A673 (cell line): Measurements from ENCODE around the gene INSR.

Experiments
- CTCF ChIP-seq: fragments of 300-800, 200-600 bp; sonication (generic); conservative IDR thresholded peaks from 2 replicates; pipeline ENCODE4 v1.5.1; 2017; ENCODE audit warnings: low read depth, mild to moderate bottlenecking, antibody characterized with exemption, low read length, moderate library complexity, mixed read lengths
- EZH2 ChIP-seq: fragments of 200-600 bp; sonication (generic); IDR thresholded peaks from 2 replicates; pipeline ENCODE4 v1.6.1; 2017; ENCODE audit warnings: borderline replicate concordance, low read depth, mild to moderate bottlenecking, mixed read lengths, antibody characterized with exemption, low read length; ENCODE audit not compliant: poor library complexity, severe bottlenecking

GRCh38 chr19:7115721-7116120, 178.5 kb downstream of the INSR start:
- TF ChIP-seq CTCF (no peak), EZH2 (no peak)
